ENCODE measurements around the gene FLVCR2.
A peak's percentile ranks its signal among the peaks of the same experiment; 100 is the strongest.

The FLVCR2 gene

GRCh38 chr14:75554482-75554881 lies 23.9 kb upstream of the FLVCR2 start:
- no peak for DNase-seq

GRCh38 chr14:75558440-75558839 lies 20.0 kb upstream of the FLVCR2 start:
- DNase-seq = no peak

- DNase-seq = no peak
Measured at GRCh38 chr14:75559045-75559444, 19.4 kb upstream of the FLVCR2 start.

DNA sequence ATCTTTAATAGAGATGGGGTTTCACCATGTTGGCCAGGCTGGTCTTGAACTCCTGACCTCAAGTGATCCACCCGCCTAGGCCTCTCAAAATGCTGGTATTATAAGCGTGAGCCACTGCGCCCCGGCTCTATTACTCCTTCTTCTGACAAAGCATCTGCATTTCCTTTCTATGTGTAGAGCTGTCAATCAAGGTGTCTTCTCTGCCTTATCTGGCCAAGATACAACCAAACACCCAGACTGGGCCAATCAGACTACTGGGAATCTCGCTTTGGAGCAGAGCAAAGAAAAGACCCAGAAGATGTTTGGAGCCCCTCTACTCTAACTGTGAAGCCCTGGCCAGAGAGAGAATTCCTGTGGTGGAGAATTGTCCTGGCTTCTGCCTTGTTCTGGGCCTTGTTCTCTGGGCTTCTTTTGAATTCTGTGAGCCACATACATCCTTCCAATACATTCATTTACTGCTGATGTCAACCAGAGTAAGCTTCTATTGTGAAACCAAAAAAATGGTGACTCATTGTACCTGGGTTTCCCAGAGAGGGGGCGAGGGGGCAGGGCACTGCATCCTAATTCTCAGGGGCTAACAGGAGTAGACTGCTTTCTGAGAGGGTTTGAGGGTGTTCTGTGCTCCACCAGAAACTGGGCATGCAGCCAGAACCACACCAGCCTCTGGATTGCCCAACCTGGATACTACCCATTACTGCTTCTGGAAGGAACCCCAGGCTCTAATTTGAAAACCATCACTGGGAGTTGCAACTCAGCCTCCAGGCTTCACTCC lies 18.8 kb upstream of the FLVCR2 start:
- DNase-seq = no peak

DNA sequence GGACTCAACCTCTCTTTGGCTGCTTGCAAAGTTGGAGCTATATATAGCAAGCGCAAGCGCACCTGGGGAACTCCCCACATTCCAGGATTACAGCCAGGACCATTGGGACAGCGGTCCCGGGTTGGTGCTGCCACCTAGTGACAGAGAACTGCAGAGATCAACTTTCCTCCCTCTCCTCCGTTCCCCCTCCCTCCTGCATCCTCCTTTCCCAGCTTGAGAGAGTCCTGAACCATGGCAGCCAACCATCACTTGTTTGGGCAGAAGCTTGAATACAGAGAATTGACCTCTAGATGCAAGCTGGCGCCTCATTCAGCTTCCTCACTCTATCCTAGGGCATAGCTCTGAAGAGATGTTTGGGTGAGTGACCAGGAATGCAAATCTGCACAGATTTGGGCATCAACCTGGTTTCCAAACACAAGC lies 17.4 kb upstream of the FLVCR2 start:
- DNase-seq = peak in 38 of 56 donors; percentile 3 to 68 (median 25)

GRCh38 chr14:75562089-75562488 lies 16.3 kb upstream of the FLVCR2 start:
- no peak for DNase-seq

DNA sequence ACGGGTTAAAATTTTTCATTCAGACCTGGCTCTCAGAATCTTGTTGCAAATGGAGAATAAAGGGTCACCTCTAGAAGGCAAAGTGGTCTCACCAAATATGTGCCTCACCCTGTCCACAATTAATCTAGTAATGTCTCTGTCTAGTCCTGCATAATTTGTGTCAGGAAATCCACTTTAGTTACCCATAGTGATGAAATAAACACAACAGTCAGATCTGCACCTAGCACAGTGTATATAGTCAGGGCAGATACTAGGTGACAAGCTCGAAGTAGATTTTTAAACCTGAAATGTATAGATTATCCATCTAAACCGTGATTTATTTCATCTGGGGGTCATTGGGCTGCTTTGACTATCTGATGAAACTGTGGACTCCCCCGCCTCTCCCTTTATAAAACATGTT lies 15.9 kb upstream of the FLVCR2 start:
- no peak for DNase-seq

GRCh38 chr14:75563931-75564330 lies 14.5 kb upstream of the FLVCR2 start:
- DNase-seq = no peak

DNA sequence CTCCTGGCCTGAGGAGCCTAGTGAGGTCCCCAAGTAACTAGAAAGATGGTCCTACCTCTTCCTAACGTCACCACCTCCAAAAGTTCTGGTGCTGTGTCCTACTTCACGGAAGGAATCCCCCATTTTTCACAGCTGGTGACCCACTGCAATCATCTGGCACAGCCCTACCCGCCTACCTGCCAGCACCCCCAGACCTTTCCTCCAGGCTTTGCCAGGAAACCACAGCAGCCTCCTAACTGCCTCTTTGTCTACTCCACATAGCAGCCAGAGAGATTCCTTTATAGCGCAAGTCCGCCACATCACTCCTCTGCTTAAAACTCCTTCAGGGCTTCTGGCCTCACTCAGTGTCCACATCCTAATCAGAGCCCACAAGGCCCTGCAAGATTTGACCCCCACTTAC lies 13.4 kb upstream of the FLVCR2 start:
- DNase-seq = no peak

- no peak for DNase-seq
Measured at GRCh38 chr14:75566321-75566720, 12.1 kb upstream of the FLVCR2 start.

- no peak for DNase-seq
Measured at GRCh38 chr14:75566752-75567151, 11.7 kb upstream of the FLVCR2 start.

- no peak for DNase-seq
Measured at GRCh38 chr14:75568140-75568539, 10.3 kb upstream of the FLVCR2 start.

- no peak for DNase-seq
Measured at GRCh38 chr14:75568791-75569190, 9.6 kb upstream of the FLVCR2 start.

GRCh38 chr14:75570797-75571196 lies 7.6 kb upstream of the FLVCR2 start:
- no peak for DNase-seq

- DNase-seq = no peak
Measured at GRCh38 chr14:75572104-75572503, 6.3 kb upstream of the FLVCR2 start.

DNA sequence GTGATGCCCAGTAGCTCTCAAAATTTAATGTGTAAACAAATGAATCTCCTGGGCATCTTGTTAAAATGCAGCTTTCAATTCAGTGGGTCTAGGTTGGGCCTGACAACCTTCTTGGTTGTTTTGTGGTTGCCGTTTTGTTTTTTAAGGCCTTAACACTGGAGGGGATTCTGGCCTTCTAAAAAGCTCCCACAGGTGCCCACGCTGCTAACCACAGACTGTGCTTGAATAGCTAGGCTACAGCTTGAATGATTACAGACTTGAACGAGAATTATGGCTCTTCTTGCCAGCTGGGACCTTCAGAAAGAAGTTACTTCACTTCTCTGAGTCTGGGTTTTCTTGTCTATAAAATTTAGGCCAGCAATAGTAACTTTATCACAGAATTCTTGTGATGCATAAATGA lies 1.3 kb upstream of the FLVCR2 start:
- DNase-seq = no peak

GRCh38 chr14:75577729-75578101 lies 705 bp upstream of the FLVCR2 start:
- peak in 54 of 56 donors; percentile 11 to 86 (median 57) for DNase-seq

DNA sequence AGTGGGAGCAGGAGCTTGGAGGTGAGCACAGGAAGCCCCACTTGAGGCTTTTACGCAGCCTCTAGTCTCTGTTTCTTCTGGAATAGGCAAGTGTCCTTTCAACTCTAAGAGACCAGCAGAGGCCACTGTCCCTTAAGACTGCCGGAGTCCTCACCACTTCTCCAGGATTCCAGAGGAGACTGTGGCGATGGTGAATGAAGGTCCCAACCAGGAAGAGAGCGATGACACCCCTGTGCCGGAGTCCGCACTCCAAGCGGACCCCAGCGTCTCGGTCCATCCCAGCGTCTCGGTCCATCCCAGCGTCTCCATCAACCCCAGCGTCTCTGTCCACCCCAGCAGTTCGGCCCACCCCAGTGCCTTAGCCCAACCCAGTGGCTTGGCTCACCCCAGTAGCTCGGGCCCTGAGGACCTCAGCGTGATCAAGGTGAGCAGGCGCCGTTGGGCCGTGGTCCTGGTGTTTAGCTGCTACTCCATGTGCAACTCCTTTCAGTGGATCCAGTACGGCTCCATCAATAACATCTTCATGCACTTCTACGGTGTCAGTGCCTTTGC lies 442 bp downstream of the FLVCR2 start:
- DNase-seq = peak in 3 of 56 donors; percentile 16 to 24 (median 22)

- DNase-seq = no peak
Measured at GRCh38 chr14:75579338-75579864, 981 bp downstream of the FLVCR2 start.

DNA sequence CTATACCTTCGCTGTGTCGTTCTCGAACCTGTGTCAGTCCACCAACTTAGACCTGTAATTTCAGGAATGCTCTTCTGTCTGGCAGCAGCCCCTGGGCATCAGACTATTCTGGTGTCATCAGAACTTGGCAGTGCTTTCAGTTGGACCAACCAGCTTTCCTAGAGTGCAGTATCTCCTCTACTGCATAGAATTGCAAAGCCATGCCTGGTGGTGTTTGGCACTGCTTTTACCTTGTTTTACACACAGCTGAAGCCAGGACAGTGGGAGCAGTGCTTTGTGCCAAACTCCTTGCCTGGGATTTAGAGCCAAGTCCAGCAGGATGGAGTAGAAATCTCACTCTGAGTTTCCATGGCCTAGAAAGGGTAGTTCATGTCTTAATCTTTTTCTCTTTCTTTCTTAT lies 1.5 kb downstream of the FLVCR2 start:
- peak in 1 of 56 donors; percentile 2 for DNase-seq

GRCh38 chr14:75587388-75587787 lies 9.0 kb downstream of the FLVCR2 start:
- DNase-seq = no peak

- no peak for DNase-seq
Measured at GRCh38 chr14:75589931-75590330, 11.5 kb downstream of the FLVCR2 start.

GRCh38 chr14:75591331-75591946 lies 13.0 kb downstream of the FLVCR2 start:
- no peak for DNase-seq
